SKM-1 treated with dmso at 0.1 percent for 144 hours (cell line): ENCODE measurements around the gene PIGB.
"Not testable (repeated sequence)": the region's sequence is repeated elsewhere in the genome, so short reads cannot be mapped to it uniquely, and the experiment has no call there.

Experiments
- DNase-seq: peaks from one replicate; lab custom pipeline; 2025; ENCODE audit not compliant: unreplicated experiment; lab: John Stamatoyannopoulos, UW

The PIGB gene

GRCh38 chr15:55318588-55319494 lies at the start of gene PIGB, which contains the start of gene PIGBOS1:
Gene PIGB (plus strand): TSS chr15:55319222. CDS start chr15:55319251, 29 bp downstream.
Gene PIGBOS1 (minus strand): TSS chr15:55319123. CDS start chr15:55317792, 1,331 bp downstream.
- DNase-seq = peak; percentile 84

GRCh38 chr15:55270291-55270690 lies 48.7 kb upstream of the PIGB start:
- no peak for DNase-seq

- DNase-seq = no peak
These were observed 42.7 kb upstream of the PIGB start for GRCh38 chr15:55276324-55276723.

- DNase-seq = peak; percentile 76
These were observed 41.9 kb upstream of the PIGB start for GRCh38 chr15:55277116-55277564.

GRCh38 chr15:55277715-55278114 lies 41.3 kb upstream of the PIGB start:
- no peak for DNase-seq

GRCh38 chr15:55279100-55279745 lies 39.8 kb upstream of the PIGB start:
- no peak for DNase-seq

GRCh38 chr15:55279746-55280351 lies 39.2 kb upstream of the PIGB start:
- DNase-seq = peak; percentile 25

GRCh38 chr15:55280589-55280988 lies 38.4 kb upstream of the PIGB start:
- not testable (repeated sequence) for DNase-seq

- no peak for DNase-seq
These were observed 37.3 kb upstream of the PIGB start for GRCh38 chr15:55281517-55282228.

- peak; percentile 84 for DNase-seq
These were observed 36.7 kb upstream of the PIGB start for GRCh38 chr15:55282284-55282833.

GRCh38 chr15:55283379-55284147 lies 35.5 kb upstream of the PIGB start:
- DNase-seq = no peak

- no peak for DNase-seq
These were observed 34.6 kb upstream of the PIGB start for GRCh38 chr15:55284426-55284825.

GRCh38 chr15:55286442-55287189 lies 32.4 kb upstream of the PIGB start:
- DNase-seq = not testable (repeated sequence)

GRCh38 chr15:55288006-55288717 lies 30.9 kb upstream of the PIGB start:
- DNase-seq = no peak

GRCh38 chr15:55289011-55289745 lies 29.8 kb upstream of the PIGB start:
- DNase-seq = peak; percentile 35

GRCh38 chr15:55289746-55290527 lies 29.1 kb upstream of the PIGB start, which contains the start of gene RAB27A:
Gene RAB27A (minus strand): TSS chr15:55289813. CDS start chr15:55234934, 54,879 bp downstream.
- peak; percentile 56 for DNase-seq

GRCh38 chr15:55290528-55291057 lies 28.4 kb upstream of the PIGB start:
- DNase-seq = peak; percentile 76
